ENCODE measurements around the gene IFNL2.
A peak's percentile ranks its signal among the peaks of the same experiment; 100 is the strongest.
"Not testable (repeated sequence)": the region's sequence is repeated elsewhere in the genome, so short reads cannot be mapped to it uniquely, and the experiment has no call there.

Gene IFNL2

GRCh38 chr19:39268085-39268484 is at the start of gene IFNL2:
Gene IFNL2, plus strand, starts transcription at chr19:39268396. Its CDS starts 173 bp downstream, at chr19:39268569.
- DNase-seq, result not testable (repeated sequence)

- not testable (repeated sequence) for DNase-seq
Observed at GRCh38 chr19:39219108-39219507, 49.1 kb upstream of the IFNL2 start.

GRCh38 chr19:39223703-39224279 is 44.4 kb upstream of the IFNL2 start:
- DNase-seq, result no peak

GRCh38 chr19:39224910-39225309 is 43.3 kb upstream of the IFNL2 start:
- DNase-seq, result no peak

GRCh38 chr19:39230096-39230764 is 38.0 kb upstream of the IFNL2 start:
- DNase-seq, result no peak

- no peak for DNase-seq
Observed at GRCh38 chr19:39232708-39233107, 35.5 kb upstream of the IFNL2 start.

- no peak for DNase-seq
Observed at GRCh38 chr19:39236527-39236926, 31.7 kb upstream of the IFNL2 start.

GRCh38 chr19:39237200-39238184 is 30.7 kb upstream of the IFNL2 start:
- DNase-seq, result no peak

GRCh38 chr19:39238209-39238608 is 30.0 kb upstream of the IFNL2 start:
- DNase-seq, result no peak

- no peak for DNase-seq
Observed at GRCh38 chr19:39238944-39239343, 29.3 kb upstream of the IFNL2 start.

GRCh38 chr19:39240421-39240820 is 27.8 kb upstream of the IFNL2 start:
- no peak for DNase-seq

GRCh38 chr19:39243741-39244140 is 24.5 kb upstream of the IFNL2 start:
- DNase-seq, result not testable (repeated sequence)

- not testable (repeated sequence) for DNase-seq
Observed at GRCh38 chr19:39244410-39245100, 23.6 kb upstream of the IFNL2 start, which contains the start of gene IFNL3. Gene IFNL3, minus strand, starts transcription at chr19:39245006. Its CDS starts 39 bp downstream, at chr19:39244967.

GRCh38 chr19:39245166-39245565 is 23.0 kb upstream of the IFNL2 start:
- not testable (repeated sequence) for DNase-seq

- DNase-seq, result peak in 26 of 51 donors; percentile 2 to 53 (median 23)
Observed at GRCh38 chr19:39246951-39247669, 21.1 kb upstream of the IFNL2 start.

GRCh38 chr19:39247701-39248664 is 20.2 kb upstream of the IFNL2 start:
- peak in 1 of 51 donors; percentile 9 for DNase-seq

GRCh38 chr19:39248806-39249205 is 19.4 kb upstream of the IFNL2 start, which contains the start of gene IFNL4:
Gene IFNL4, minus strand, starts transcription at chr19:39248856.
- no peak for DNase-seq

GRCh38 chr19:39251081-39251480 is 17.1 kb upstream of the IFNL2 start:
- no peak for DNase-seq

- DNase-seq, result no peak
Observed at GRCh38 chr19:39251846-39252245, 16.4 kb upstream of the IFNL2 start.
